Measurements from ENCODE around the gene DNPH1.

DNPH1 gene

DNA sequence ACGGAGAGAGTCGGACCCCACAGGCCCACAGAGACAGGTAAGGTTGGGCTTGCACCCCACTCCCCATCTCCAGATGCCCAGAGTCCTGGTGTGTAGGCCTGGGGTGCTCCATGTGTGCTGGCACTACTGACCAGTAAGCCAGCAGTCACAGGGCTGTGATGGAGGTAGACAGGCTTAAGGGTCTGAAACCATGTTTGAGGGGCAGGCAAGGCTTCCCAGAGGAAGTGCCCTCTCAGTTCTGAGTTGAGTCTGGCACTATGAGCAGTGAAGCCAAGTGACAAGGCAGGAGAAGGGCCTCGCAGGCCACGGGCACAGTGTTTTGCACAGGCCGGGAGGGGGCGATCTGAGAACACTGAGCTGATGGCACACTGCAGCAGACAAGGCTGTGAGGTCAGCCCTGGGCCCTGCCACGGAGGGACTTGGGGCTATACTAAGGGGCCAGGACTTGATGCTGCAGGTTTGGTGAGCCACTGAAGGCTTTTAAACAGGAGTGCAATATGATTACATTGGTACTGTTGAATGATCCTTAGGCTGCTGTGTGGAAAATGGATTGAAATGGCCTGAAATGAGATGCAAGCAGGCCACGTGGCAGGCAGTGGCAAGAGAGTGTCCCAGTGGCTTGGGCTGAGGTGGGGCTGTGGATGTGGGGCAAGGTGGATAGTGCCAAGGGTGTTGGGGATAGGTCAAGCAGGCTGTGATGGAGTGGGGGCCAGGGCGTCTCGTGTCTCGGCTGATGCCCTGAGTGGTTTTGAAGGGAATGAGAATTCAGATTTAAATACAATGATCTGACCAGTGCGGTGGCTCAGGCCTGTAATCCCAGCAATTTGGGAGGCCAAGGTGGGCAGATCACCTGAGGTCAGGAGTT is 34.3 kb upstream of the DNPH1 start:
- peak; percentile 49 for DNase-seq

DNA sequence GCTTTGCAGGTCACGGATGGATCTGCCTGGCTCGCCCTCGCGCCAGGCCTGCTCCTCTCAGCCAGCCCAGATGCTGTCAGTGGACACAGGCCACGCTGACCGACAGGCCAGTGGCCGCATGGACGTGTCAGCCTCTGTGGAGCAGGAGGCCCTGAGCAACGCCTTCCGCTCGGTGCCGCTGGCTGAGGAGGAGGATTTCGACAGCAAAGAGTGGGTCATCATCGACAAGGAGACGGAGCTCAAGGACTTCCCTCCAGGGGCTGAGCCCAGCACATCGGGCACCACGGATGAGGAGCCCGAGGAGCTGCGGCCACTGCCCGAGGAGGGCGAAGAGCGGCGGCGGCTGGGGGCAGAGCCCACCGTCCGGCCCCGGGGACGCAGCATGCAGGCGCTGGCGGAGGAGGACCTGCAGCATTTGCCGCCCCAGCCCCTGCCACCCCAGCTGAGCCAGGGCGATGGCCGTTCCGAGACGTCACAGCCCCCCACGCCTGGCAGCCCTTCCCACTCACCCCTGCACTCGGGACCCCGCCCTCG is 33.6 kb upstream of the DNPH1 start:
- DNase-seq, result no peak

DNA sequence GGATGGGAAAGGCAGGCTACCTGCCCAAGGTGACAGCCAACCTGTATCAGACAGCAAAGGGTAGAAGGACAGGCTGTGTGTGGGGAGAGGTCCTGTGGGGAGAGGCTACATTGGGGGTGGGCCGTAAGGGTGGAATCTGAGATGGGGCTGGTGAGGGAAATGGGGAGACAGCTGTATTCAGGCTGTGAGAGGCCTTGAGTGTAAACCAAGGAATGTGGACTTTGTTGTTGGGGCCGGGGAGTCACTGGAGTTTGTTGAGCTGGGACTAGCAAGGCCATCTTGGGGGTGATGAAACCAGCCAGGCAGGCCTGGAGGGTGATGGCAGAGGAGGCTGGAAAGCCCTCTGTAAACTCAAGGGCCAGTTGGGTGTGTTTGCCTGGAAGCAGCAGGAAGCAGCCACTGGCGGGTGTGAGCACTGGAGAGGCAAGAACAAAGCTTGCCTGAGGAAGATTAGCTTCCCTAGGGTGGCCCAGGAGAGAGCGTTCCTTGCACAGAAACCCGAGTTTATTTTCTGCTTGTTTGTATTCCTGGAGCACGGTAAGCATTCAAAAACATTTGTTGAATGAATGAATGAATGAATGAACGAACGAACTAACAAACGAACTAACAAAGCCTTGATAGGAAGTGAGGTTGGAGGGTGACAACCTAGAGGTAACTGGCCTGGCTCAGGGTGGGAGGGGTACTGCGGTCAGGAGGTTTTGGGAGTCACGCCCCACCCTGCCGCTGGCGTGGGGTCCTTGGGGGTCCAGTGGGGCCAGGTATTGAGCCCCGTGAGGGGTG is 32.9 kb upstream of the DNPH1 start:
- no peak for DNase-seq

DNA sequence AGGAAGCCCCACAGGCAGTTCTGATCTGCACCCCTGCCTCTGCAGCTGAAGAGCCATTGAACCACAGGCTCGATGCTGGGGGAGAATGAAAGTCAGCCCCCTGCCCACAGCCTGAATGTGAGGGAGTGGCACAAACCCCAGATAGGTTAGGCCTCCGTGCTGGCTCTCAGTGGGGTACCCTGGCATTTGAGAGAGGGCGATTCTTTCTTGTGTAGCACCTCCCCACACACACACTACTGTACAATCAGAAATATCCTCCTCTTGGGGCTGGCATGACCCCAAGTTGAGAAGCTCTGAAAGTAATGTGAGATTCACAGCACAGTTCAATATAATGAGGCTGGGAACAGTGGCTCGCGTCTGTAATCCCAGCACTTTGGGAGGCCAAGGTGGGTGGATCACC is 31.9 kb upstream of the DNPH1 start:
- no peak for DNase-seq

DNA sequence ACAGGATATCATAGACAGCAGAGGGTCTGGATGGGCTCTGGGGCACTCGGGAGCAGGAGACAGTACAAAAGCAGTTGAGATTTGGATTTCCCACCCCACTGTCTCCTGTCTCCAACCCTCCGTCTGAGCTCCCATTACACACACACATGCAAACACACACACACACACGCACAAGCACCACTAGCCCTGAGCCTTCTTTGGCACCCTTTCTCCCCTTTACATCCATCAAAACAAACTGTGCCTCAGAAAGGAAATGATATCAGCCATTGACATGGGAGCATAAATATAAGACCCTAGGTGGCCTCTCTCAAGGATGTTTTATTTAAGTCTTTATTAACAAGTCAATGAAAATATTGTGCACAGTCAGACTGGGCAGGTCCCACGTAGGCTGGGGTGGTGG is 31.5 kb upstream of the DNPH1 start:
- no peak for DNase-seq

DNA sequence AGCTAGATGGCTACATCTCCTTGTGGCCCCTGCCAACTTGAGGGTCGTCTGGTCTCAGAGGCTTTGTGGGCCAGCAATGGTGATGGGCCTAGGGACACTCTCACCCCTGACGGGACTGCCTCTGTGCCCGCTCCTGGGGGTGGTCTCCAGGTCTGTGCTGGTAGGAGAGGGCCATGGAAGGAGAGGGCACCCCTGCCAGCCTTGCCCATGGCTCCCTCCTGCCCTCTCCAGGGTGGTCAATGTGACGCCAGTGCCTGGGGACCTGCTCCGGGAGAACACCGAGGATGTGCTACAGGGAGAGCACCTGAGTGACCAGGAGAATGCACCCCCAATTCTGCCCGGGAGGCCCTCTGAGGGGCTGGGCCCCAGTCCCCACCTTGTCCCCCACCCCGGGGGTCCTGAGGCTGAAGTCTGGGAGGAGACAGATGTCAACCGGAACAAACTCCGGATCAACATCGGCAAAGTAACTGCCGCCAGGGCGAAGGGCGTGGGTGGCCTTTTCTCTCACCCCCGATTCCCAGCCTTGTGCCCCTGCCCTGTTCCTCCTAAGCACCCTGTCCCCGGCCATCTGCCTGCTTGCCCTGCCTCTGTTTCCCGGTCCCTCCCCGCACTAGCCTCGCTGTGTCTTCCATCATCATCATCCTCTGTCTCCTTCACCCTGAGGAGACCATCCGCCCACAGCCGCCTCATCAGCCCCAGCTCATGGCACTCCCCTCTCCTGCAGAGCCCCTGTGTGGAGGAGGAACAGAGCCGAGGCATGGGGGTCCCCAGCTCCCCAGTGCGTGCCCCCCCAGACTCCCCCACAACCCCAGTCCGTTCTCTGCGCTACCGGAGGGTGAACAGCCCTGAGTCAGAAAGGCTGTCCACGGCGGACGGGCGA is 29.8 kb upstream of the DNPH1 start:
- no peak for DNase-seq

DNA sequence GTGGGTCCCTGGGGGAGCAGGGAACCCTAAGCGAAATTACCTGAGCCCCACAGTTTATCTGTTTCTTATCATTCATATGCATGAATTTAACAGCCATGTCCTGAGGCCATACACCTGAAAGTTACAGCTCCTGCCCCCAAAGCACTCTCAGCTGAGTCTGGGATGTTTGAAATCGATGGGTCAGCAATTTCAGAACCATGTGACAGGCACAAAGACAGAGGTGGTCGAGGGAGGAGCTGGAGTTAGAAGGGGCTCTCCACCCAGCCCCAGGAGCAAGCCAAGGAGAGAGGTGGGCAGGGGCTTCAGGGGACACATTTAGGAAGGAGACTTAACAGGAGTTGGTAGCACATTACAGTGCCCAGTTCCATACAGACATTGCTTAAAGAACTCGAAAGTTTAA is 28.9 kb upstream of the DNPH1 start:
- DNase-seq, result no peak

DNA sequence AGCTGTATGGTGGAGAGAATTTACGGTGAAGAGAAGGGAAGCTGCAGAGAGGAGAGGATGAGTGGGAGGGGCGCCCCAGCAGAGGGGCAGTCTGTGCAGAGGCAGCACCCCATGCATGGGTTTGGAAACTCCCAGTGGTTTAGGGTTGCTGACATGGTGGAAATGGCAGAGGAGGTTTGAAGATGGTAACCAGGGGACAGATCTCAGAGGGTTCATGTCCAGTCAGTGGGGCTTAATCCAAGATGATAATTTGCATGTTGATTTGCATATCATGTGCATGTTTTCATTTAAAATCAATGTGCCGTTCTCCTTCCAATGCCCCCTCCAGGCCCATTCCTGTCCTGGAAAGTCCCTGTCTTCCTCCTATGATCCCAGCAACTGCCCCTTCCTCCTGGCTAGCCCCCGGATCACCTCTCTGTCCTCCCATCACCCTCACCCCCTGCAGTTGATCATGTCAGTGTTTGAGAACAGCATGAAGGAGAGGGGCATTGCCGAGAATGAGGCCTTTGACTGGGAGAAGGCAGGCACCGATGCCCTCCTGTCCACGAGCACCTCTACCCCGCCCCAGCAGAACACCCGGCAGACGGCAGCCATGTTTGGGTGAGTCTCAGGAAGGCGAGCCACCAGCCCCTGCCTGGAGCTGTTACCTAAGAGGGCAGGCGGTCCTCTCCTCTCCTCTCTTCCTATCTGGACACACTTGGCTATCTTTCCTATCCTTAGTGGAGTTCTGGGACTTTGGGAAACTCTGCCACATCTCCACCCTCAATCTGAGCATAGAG is 28.3 kb upstream of the DNPH1 start:
- no peak for DNase-seq

DNA sequence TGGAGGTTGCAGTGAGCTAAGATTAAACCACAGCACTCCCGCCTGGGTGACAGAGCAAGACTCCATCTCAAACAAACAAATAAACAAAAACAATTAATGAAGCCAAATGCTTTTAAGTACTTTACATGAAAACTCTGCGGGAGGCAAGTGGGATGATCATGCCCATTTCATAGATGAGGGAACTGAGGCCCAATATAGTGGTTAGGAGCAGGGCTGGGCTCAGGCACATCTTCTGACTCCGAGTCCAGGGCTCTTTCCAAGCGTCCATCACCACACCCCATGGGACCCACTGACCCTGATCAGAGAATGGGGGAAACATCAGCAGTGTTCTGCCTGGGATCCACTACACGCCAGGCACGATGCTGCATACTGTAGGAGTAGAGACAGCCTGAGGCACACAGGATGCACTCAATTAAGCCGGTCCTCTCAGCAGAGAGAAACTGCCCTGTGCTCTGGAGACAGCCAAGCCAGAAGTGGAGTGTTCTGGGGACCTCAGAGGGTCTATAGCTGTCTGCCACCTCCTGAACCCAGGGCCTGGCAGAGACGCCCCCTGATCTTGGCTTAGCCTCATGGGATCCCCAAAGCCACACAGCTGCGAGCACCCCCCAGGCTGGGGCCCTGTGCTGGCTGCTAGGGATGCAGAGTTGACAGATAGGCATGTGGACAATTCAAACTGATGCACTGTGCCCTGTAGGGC is 27.5 kb upstream of the DNPH1 start:
- no peak for DNase-seq

DNA sequence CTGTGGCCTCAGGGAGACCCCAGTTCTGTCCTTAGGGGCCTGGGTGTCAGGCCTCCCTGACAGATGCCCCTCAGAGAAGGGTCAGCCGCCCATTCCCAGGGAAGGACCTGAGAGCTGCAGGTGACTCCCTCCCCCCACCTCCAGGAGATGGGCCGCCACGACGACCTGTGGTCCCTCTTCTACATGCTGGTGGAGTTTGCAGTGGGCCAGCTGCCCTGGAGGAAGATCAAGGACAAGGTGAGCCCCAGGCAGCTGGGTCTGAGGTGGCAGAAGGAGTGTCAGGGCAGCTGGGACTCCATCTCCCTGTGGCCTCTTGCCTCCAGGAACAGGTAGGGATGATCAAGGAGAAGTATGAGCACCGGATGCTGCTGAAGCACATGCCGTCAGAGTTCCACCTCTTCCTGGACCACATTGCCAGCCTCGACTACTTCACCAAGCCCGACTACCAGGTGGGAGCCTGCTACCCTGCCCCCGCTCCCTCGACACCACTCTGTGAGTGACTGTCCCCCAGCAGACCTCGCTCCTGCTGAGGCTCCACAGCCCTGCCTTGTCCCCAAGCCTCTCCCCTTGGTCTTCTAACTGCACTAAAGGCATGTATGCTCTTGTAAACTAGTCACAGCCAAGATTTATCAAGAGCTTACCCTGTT is 26.2 kb upstream of the DNPH1 start:
- no peak for DNase-seq

DNA sequence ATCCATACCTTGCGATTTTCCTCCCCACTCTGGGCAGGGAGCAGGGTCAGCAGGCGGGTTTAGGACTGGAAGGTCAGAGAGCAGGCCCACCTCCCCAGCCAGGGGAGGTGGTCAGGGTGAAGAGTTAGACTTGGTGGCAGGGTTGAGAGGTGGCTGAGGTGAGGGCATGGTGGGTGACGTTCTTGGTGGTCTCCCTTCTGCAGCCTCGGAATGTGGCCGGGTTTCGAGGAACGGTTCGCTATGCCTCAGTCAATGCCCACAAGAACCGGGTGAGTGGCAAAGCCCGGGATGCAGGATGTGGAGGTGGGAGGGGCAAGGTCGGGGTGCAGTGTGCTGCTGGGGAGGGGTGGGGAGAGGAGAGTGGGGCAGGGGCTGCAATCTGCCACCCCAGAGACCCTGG is 25.6 kb upstream of the DNPH1 start:
- no peak for DNase-seq

DNA sequence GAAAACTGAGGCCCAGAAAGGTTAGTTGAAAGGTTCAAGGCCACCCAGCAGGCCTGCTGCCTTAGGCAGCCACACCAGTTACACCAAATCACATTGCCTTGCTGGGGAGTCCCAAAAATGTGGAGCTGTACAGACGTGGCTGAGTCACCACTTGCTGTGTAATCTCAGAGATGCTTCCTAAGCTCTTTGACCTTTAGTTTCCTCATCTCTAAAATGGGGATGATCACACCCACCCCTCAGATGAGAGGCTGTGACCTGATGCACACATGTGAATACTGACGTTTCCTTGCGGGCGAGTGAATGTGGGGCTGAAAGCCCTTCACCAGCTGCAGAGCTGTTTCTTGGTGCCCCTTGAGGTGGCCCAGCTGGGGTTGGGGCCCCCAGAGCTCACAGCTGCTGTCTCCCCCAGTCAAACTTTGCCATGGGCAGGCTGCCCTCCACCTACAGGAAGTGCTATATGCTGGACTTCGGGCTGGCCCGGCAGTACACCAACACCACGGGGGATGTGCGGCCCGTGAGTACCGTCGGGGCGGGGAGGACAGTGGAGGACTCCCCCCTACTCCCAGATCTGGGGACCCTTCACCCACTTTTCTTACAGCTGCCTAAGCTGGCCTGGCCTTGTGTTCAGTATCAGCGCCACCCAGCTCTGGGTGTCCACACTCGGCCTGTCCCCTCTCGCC is 25.0 kb upstream of the DNPH1 start:
- DNase-seq, result peak; percentile 40

DNA sequence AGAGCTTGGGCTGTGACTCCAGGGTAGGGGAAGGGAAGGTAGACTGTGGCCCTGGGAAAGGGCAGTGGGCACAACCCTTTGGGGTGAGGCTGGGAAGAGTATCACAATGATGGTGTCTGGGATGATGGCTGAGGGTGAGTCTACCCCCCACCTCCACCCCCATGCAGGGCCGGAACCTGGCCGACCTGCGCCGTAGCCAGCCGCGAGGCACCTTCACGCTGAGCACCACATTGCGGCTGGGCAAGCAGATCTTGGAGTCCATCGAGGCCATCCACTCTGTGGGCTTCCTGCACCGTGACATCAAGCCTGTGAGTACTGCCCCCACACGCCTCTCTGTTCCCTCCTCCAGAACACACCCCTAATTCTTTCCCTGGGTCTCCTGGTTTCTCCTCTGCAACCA is 24.1 kb upstream of the DNPH1 start:
- no peak for DNase-seq

DNA sequence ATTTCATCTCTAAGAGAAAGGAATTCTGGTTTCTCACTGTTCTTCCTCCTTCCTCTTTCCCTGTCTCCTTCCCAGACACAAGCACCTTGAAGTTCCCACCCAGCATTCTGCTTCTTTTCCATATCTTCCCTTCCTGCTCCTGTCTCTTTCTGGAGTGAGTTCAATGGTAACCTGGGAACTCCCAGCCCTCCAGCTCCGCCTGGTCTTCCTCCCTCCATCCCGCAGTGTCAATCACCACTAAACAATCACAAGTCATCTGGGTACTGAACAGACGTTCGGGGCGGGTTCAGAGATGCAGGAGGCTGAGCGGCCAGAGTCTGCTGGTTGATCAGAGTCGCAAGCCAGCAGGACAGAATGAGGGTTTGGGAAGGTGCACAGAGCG is 21.7 kb upstream of the DNPH1 start:
- DNase-seq, result no peak

DNA sequence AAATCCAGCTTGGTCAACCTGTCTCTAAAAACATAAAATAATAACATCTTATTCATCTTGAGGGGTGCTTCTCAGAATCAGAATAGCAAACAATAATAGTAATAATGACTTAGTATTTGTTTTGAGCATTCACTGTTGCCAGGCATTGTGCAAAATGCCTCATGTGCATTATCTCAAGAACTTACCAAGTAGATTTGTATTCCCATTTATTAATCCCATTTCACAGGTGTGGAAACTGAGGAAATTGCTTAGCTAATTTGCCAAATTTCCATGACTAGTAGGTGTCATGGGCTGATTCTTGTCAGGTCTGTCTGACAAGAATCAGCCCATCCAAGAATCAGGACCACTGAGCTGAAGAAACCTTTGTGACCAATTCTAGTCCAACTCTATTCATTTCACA is 19.5 kb upstream of the DNPH1 start:
- DNase-seq, result no peak

DNA sequence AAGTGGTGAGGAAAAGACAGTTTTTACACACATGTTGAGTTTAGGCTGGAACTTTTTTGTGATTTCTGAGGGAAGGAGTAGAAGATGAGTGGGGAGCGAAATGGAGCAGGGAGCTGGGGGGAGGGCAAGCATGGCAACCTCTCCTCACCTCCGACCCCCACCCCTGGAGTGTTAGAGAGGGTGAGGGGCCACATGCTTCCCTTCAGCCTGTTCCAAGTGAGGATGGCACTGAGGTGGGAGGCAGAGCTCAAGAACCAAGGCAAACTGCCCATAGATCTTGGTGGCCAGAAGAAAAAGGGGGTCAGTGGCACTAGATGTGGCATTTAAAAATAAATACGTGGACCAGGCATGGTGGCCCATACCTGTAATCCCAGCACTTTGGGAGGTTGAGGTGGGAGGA is 18.8 kb upstream of the DNPH1 start:
- no peak for DNase-seq

DNA sequence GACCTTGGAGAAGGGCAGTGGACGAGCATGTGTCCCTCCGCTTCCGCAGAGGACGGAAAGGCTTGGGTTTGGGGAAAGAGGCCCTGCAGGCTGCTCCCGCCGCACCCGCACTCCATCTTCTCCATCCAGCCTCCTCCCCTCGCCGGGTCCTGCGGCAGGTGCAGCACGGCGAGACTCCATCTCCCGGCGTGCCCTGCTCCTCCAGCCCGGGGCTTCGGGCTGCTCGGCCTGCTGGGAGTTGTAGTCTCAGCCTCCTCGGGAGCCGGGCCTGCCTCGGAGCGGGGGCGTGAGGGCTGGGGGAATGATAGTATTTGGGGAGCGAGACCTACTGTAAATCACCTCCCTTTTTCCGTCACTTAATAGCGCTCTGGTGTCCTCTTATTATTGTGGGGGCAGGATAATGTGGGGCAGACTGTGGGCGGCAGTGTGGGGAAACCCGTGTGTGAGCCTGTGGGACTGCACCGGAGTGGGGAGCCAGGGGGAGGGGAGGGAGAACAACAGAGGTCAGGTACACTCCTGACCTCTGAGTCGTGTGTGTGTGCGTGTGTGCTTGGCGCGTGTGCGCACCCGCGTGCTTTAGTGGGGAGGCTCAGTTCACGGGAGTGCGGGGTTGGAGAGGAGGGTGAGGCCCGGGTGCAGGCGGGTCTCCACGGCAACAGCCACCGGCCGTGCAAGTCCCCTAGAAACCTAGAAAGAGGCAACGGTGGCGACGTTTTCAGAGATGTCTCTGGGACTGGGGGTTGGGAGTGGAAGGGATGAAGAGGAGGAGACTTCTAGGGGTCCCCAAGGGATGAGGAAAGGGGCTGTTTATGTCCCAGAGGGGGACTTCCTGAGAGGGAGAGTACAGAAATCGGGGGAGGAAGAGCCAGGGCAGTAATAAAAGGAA is 18.1 kb upstream of the DNPH1 start:
- peak; percentile 13 for DNase-seq

DNA sequence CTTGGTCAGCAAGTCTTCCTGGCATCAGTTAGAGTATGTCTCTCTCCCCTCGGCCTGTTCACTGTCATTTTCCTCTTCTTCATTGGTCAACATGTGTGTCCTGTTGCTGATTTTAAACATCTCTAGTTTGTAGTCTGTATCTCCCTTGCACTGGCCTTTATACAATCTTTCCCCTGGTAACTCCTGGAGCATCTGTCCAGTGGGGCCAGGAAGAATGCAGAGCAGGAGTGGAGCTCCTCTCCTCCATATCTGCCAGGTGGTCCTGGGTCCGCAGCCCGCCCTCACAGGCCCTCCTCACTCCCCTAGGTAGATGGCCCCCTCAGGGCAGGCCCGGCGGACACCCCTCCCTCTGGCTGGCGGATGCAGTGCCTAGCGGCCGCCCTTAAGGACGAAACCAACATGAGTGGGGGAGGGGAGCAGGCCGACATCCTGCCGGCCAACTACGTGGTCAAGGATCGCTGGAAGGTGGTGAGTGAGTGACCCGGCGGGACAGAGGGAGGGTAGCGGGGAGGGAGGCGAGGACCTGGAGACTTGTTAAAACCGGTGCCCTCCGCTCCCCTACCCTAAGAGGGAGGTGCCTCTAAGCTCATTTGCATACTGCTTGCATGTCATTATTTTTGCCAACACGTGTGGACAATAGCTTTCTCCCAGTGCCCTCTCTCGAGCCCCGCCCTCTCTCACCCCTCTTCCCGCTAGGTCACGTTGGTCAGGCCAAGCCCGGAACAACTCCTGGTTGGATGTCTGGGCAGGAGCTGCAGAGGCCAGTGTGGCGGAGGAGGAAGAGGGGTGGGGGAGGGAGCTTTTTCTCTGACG is 17.2 kb upstream of the DNPH1 start:
- no peak for DNase-seq

Measured in HCEC 1CT (cell line).